Gastrocnemius medialis (tissue), 4 donors: ENCODE data around the gene ELF3. TPM values are rescaled to one million over a fixed set of nuclear protein-coding genes. Genes with fewer than 3 reads are reported as not detected.
"Not testable (repeated sequence)": the region's sequence is repeated elsewhere in the genome, so short reads cannot be mapped to it uniquely, and the experiment has no call there.

Experiments used
- ATAC-seq, 2 donors: fragments of 150-250 bp; one replicate each; pipeline ENCODE4 v1.9.1; 2016
- DNase-seq, 2 donors: peaks; one replicate each; pipeline ENCODE4 v3.0.0-alpha.2; 2019
- H3K27ac ChIP-seq, 4 donors: fragments of 200-600 bp; sonication (generic); 1 replicate in 1 of 4; 2 replicates in 3 of 4; pipeline ENCODE4 v1.5.1; 2016 to 2018; ENCODE audit warnings: mild to moderate bottlenecking in 2 of 4, moderate library complexity in 1 of 4
- H3K27me3 ChIP-seq, 3 donors: fragments of 200-600 bp; sonication (generic) in 2 of 3; 1 replicate in 1 of 3; 2 replicates in 2 of 3; pipeline versions ENCODE4 v1.5.1 to v1.6.0; 2016 to 2019; ENCODE audit warnings: mild to moderate bottlenecking in 1 of 3, moderate library complexity in 1 of 3
- H3K36me3 ChIP-seq, 2 donors: fragments of 200-600 bp; sonication (generic) in 1 of 2; one replicate each; pipeline ENCODE4 v1.5.1; 2017 to 2018
- H3K4me1 ChIP-seq, 2 donors: fragments of 200-600 bp; sonication (generic) in 1 of 2; one replicate each; pipeline ENCODE4 v1.5.1; 2016 to 2017; ENCODE audit warnings: mild to moderate bottlenecking in 2 of 2
- H3K4me3 ChIP-seq, 4 donors: fragments of 200-600 bp; sonication (generic) in 3 of 4; 1 replicate in 1 of 4; 2 replicates in 3 of 4; pipeline ENCODE4 v1.5.1; 2016 to 2019; ENCODE audit warnings: mild to moderate bottlenecking in 2 of 4
- H3K9me3 ChIP-seq, 3 donors: fragments of 200-600 bp; sonication (generic) in 2 of 3; 1 replicate in 1 of 3; 2 replicates in 2 of 3; pipeline ENCODE4 v1.5.1; 2016 to 2019
- CTCF ChIP-seq, 5 experiments: fragments of 450-650 bp in 3 of 5; fragments of 200-600 bp in 2 of 5; sonication (generic) in 2 of 5; IDR thresholded peaks in 4 of 5; conservative IDR thresholded peaks in 1 of 5; 1 replicate in 4 of 5; 2 replicates in 1 of 5; pipeline ENCODE4 v1.5.1; 2016 to 2019; ENCODE audit warnings: antibody characterized with exemption in 5 of 5, mild to moderate bottlenecking in 3 of 5, moderate library complexity in 3 of 5
- POLR2A ChIP-seq, 2 donors: fragments of 450-650 bp; IDR thresholded peaks; one replicate each; pipeline ENCODE4 v1.6.1; 2017; ENCODE audit warnings: antibody characterized with exemption in 2 of 2, mild to moderate bottlenecking in 2 of 2, moderate library complexity in 2 of 2
- in situ Hi-C, 4 donors: fragments of 200-750 bp; cut with MboI; loops; one replicate each; pipeline versions ENCODE4 v1.15.0 to v1.8.0; 2017; ENCODE audit warnings: low sequenced_read_pairs in 4 of 4
- intact Hi-C: fragments of 100-400 bp; cut with DNase I; formaldehyde crosslinking; loops from one replicate; pipeline ENCODE4 v1.15.1; 2023; ENCODE audit warnings: low total_unique reads
- microRNA-seq, 2 donors: library from miRNA; unstranded; fragments of <30 nt; microRNA quantifications; one replicate each; pipeline ENCODE4, GENCODE V29; 2016; ENCODE audit warnings: borderline replicate concordance in 2 of 2
- total RNA-seq, 4 donors: library from RNA; depleted of rRNA; stranded (reverse); fragments of >200 nt; gene quantifications; one replicate each; pipeline versions ENCODE4 v1.1.0 to v1.2.3, GENCODE V29; 2016

The ELF3 gene
- total RNA-seq, 4 donors from 2014 or later = 0.10 to 3.8 (median 0.73) TPM; not detected in 1

DNA sequence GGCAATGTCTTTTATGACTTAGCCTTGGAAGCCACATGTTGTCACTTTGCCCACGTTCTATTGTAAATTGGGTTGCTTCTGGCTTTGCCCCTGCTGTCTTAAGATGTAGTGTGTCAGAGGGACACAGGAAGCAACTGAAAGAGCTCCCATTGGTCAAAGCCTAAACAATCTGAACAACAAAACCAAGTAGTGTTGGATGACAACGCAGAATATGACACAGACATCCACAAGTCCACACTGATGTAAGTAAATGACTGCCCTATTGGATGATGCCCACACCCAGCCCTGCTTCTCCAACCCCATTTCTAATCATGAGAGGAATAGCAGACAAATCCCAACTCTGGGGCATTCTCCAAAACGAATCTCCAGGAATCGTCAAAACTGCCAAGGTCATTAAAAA is 50.7 kb downstream of the ELF3 start:
- H3K9me3 ChIP-seq = no peaks in the 10 kb centered on the region
- no peak overlapping the region for H3K27ac ChIP-seq
- H3K36me3 ChIP-seq = no peaks in the 10 kb centered on the region
- TF ChIP-seq POLR2A (IDR thresholded peaks at IDR 0.05) = no peak
- TF ChIP-seq CTCF (IDR thresholded peaks at IDR 0.05 in 4 of 5, conservative IDR thresholded peaks at IDR 0.05 in 1 of 5) = no peak
- DNase-seq (no peak), ATAC-seq (no peak)
- no peaks in the 10 kb centered on the region for H3K27me3 ChIP-seq
- intact Hi-C loops (no loop called here), in situ Hi-C loops (no loop called here)
- H3K4me1 ChIP-seq = no peaks in the 10 kb centered on the region
- no peak overlapping the region for H3K4me3 ChIP-seq

DNA sequence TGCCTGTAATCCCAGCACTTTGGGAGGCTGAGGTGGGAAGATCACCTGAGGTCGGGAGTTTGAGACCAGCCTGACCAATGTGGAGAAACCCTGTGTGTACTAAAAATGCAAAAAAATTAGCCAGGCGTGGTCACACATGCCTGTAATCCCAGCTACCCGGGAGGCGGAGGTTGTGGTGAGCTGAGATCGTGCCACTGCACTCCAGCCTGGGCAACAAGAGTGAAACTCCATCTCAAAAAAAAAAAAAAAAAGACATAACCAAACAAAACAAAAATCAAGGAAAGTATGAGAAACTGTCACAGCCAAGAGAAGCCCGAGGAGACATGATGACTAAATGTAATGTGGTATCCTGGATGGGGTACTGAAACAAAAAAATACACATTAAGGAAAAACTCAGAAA is 51.4 kb downstream of the ELF3 start:
- H3K4me1 ChIP-seq, H3K27ac ChIP-seq, in situ Hi-C loops, intact Hi-C loops, DNase-seq, H3K9me3 ChIP-seq, ATAC-seq, H3K36me3 ChIP-seq, H3K4me3 ChIP-seq, H3K27me3 ChIP-seq: not testable (repeated sequence)

GRCh38 chr1:202062636-202063035 is 52.2 kb downstream of the ELF3 start:
- in situ Hi-C loops, H3K36me3 ChIP-seq, H3K4me1 ChIP-seq, H3K4me3 ChIP-seq, H3K9me3 ChIP-seq, H3K27ac ChIP-seq, intact Hi-C loops, ATAC-seq, DNase-seq, H3K27me3 ChIP-seq: not testable (repeated sequence)

- Histone ChIP-seq H3K27me3 (no peaks in the 10 kb centered on the region), H3K4me1 (no peaks in the 10 kb centered on the region), H3K36me3 (no peaks in the 10 kb centered on the region), H3K27ac (no peak overlapping the region), H3K4me3 (no peak overlapping the region), H3K9me3 (no peaks in the 10 kb centered on the region)
- DNase-seq (no peak), ATAC-seq (no peak)
- in situ Hi-C loops = no loop called here
- TF ChIP-seq POLR2A (IDR thresholded peaks at IDR 0.05) (no peak), CTCF (IDR thresholded peaks at IDR 0.05 in 4 of 5, conservative IDR thresholded peaks at IDR 0.05 in 1 of 5) (no peak)
- intact Hi-C loops = no loop called here
Measured at GRCh38 chr1:202063093-202063492, 52.7 kb downstream of the ELF3 start.

GRCh38 chr1:202064889-202065312 is 54.5 kb downstream of the ELF3 start:
- H3K36me3 ChIP-seq, H3K27ac ChIP-seq, intact Hi-C loops, DNase-seq, in situ Hi-C loops, H3K4me3 ChIP-seq, H3K4me1 ChIP-seq, H3K9me3 ChIP-seq, H3K27me3 ChIP-seq, ATAC-seq: not testable (repeated sequence)

Small RNA genes lying within 50 kb of the gene (microRNA-seq; reads per million reads assigned to microRNA genes)
- 0 to 0.85 reads per million in 2 donors for gene MIR6740

Other genes starting within 250 kb of the ELF3 start
- 10 to 100 TPM in 2 of 4 donors, 1 to 10 TPM in 2; 7.2 to 16.3 (median 10.3) TPM for gene IPO9, start 181.4 kb upstream of the ELF3 start, total RNA-seq
- 100 to 1,000 TPM in 2 of 4 donors, 10 to 100 TPM in 2; 76.6 to 384 (median 229) TPM for gene SHISA4, start 121.7 kb upstream of the ELF3 start, total RNA-seq
- gene LMOD1, start 64.0 kb upstream of the ELF3 start, total RNA-seq = 10 to 100 TPM; 12.8 to 39.5 (median 22.6) TPM
- 10 to 100 TPM; 33.6 to 67.6 (median 43.3) TPM for gene TIMM17A, start 55.1 kb upstream of the ELF3 start, total RNA-seq
- 10 to 100 TPM; 11.1 to 24.9 (median 21.2) TPM for gene RNPEP, start 27.9 kb upstream of the ELF3 start, total RNA-seq
- gene GPR37L1, start 112.3 kb downstream of the ELF3 start, total RNA-seq = under 1 TPM in 2 of 4 donors, not detected in 2; 0.04 to 0.10 TPM
- gene ARL8A, start 134.2 kb downstream of the ELF3 start, total RNA-seq = 10 to 100 TPM; 28.2 to 53.5 (median 49.8) TPM
- gene PTPN7, start 150.0 kb downstream of the ELF3 start, total RNA-seq = under 1 TPM; 0.19 to 0.76 (median 0.49) TPM
- under 1 TPM in 1 of 4 donors, not detected in 3; 0.15 TPM for gene LGR6, start 183.2 kb downstream of the ELF3 start, total RNA-seq